HEK293 (cell line): Measurements from ENCODE around the gene MCM6.

Source experiments
- ZBTB20 ChIP-seq: fragments of 450-650 bp; formaldehyde crosslinking; IDR thresholded peaks from 2 replicates; pipeline ENCODE4 v1.5.1; 2016; ENCODE audit warnings: missing biosample characterization, missing genetic modification characterization
- ZNF175 ChIP-seq: fragments of 450-650 bp; formaldehyde crosslinking; IDR thresholded peaks from 2 replicates; pipeline ENCODE4 v1.5.1; 2016; ENCODE audit warnings: missing biosample characterization, missing genetic modification characterization
- ZNF549 ChIP-seq: fragments of 450-650 bp; IDR thresholded peaks from 2 replicates; pipeline ENCODE4 v1.5.1; 2018; ENCODE audit warnings: missing biosample characterization, missing genetic modification characterization, mild to moderate bottlenecking, inconsistent platforms, moderate library complexity
- ZNF555 ChIP-seq: fragments of 450-650 bp; formaldehyde crosslinking; conservative IDR thresholded peaks from 2 replicates; pipeline ENCODE4 v1.5.1; 2017; ENCODE audit warnings: missing biosample characterization, mild to moderate bottlenecking, missing genetic modification characterization, inconsistent platforms
- TF ChIP-seq, protein P1 (sequence below): fragments of 450-650 bp; formaldehyde crosslinking; IDR thresholded peaks from 2 replicates; pipeline ENCODE4 v1.5.1; 2016; ENCODE audit warnings: missing biosample characterization, missing genetic modification characterization
- TF ChIP-seq, protein P2 (sequence below): fragments of 450-650 bp; formaldehyde crosslinking; IDR thresholded peaks from 2 replicates; pipeline ENCODE4 v1.5.1; 2016; ENCODE audit warnings: missing biosample characterization, missing genetic modification characterization

DNA sequence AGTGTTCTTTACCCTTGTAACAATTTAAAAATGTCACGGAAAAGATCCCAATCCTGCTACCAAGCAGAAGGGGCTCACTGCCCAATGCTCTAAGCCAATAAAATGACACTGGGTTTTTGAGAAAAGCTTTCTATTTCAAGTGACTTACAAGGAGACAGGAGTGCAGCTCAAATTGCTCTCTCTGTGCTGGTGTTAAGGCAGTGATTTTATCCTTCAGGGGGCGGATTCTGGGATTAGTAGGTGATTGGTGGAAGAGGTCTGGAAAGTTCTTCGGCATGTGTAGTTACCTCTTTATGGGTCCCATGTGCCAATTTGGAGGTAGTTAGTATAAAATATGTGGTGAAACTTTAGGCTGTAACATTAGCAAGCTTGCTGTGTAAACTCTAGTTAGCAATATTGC lies 27.4 kb upstream of the MCM6 start:
- TF ChIP-seq ZNF555 (tag by site-specific recombination): no peak
- TF ChIP-seq, protein P1, sequence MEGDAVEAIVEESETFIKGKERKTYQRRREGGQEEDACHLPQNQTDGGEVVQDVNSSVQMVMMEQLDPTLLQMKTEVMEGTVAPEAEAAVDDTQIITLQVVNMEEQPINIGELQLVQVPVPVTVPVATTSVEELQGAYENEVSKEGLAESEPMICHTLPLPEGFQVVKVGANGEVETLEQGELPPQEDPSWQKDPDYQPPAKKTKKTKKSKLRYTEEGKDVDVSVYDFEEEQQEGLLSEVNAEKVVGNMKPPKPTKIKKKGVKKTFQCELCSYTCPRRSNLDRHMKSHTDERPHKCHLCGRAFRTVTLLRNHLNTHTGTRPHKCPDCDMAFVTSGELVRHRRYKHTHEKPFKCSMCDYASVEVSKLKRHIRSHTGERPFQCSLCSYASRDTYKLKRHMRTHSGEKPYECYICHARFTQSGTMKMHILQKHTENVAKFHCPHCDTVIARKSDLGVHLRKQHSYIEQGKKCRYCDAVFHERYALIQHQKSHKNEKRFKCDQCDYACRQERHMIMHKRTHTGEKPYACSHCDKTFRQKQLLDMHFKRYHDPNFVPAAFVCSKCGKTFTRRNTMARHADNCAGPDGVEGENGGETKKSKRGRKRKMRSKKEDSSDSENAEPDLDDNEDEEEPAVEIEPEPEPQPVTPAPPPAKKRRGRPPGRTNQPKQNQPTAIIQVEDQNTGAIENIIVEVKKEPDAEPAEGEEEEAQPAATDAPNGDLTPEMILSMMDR (tag by site-specific recombination): no peak
- TF ChIP-seq ZNF549: no peak
- no peak for TF ChIP-seq ZBTB20 (tag by site-specific recombination)
- TF ChIP-seq, protein P2, sequence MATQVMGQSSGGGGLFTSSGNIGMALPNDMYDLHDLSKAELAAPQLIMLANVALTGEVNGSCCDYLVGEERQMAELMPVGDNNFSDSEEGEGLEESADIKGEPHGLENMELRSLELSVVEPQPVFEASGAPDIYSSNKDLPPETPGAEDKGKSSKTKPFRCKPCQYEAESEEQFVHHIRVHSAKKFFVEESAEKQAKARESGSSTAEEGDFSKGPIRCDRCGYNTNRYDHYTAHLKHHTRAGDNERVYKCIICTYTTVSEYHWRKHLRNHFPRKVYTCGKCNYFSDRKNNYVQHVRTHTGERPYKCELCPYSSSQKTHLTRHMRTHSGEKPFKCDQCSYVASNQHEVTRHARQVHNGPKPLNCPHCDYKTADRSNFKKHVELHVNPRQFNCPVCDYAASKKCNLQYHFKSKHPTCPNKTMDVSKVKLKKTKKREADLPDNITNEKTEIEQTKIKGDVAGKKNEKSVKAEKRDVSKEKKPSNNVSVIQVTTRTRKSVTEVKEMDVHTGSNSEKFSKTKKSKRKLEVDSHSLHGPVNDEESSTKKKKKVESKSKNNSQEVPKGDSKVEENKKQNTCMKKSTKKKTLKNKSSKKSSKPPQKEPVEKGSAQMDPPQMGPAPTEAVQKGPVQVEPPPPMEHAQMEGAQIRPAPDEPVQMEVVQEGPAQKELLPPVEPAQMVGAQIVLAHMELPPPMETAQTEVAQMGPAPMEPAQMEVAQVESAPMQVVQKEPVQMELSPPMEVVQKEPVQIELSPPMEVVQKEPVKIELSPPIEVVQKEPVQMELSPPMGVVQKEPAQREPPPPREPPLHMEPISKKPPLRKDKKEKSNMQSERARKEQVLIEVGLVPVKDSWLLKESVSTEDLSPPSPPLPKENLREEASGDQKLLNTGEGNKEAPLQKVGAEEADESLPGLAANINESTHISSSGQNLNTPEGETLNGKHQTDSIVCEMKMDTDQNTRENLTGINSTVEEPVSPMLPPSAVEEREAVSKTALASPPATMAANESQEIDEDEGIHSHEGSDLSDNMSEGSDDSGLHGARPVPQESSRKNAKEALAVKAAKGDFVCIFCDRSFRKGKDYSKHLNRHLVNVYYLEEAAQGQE (tag by site-specific recombination): no peak
- TF ChIP-seq ZNF175 (tag by site-specific recombination): no peak
